ENCODE data around the gene TMEM158.

DNA sequence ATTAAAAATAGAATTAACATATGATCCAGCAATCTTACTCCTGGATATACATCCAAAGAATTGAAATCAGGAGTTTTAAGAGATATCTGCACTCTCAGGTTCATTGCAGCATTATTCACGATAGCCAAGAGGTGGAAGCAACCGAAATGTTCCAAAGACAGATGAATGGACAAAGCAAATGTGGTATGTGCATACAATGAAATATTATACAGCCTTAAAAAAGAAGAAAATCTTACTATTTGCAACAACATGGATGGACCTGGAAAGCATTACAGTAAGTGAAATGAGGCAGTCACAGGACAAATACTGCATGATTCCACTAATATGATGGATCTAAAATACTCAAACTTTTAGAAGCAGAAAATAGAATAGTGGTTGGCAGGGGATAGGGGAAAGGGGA is 9.3 kb upstream of the TMEM158 start:
- TF ChIP-seq ZFP30 (CRISPR knock-in tag; IDR thresholded peaks at IDR 0.05) (no peak), ESRRG (CRISPR knock-in tag; IDR thresholded peaks at IDR 0.05) (no peak)

Measured in SK-N-SH treated with all-trans-retinoic acid at 6 μM for 48 hours (cell line).